Measurements from ENCODE around the gene VPS35. TPM values are rescaled to one million over a fixed set of nuclear protein-coding genes. Genes with fewer than 3 reads are reported as not detected.

The VPS35 gene
- total and polyA plus RNA-seq, 2 of the 13 experiments (the other 11 are each of a cell fraction or from before 2014, with no cell fraction given): 30.7 to 136 TPM

- TF ChIP-seq KIAA2018 (CRISPR knock-in tag; IDR thresholded peaks at IDR 0.05; ENCODE audit: borderline replicate concordance): no peak
- TF ChIP-seq ARNT (IDR thresholded peaks at IDR 0.05): no peak
- TF ChIP-seq, protein P1, sequence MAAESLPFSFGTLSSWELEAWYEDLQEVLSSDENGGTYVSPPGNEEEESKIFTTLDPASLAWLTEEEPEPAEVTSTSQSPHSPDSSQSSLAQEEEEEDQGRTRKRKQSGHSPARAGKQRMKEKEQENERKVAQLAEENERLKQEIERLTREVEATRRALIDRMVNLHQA (CRISPR knock-in tag; IDR thresholded peaks at IDR 0.05): no peak
- TF ChIP-seq ZSCAN31 (CRISPR knock-in tag; IDR thresholded peaks at IDR 0.05; ENCODE audit: low read depth): no peak
- TF ChIP-seq RAD51 (IDR thresholded peaks at IDR 0.05; ENCODE audit: borderline replicate concordance): no peak
- no peak for TF ChIP-seq CCDC6 (CRISPR knock-in tag; IDR thresholded peaks at IDR 0.05)
- 0 out of 2 replicates have a peak, but pooled peaks have one; percentile 32 for TF ChIP-seq ZNF572 (CRISPR knock-in tag; IDR thresholded peaks at IDR 0.05)
- 0 out of 2 replicates have a peak, but pooled peaks have one; percentile 23 for TF ChIP-seq UBTF (CRISPR knock-in tag; IDR thresholded peaks at IDR 0.05)
- no peak for TF ChIP-seq CBX2 (IDR thresholded peaks at IDR 0.05; ENCODE audit: low read depth, low read length)
- no peak for TF ChIP-seq CBX2 (CRISPR knock-in tag; IDR thresholded peaks at IDR 0.05; ENCODE audit: low read depth)
- no peak for TF ChIP-seq ZNF614 (CRISPR knock-in tag; IDR thresholded peaks at IDR 0.05; ENCODE audit: borderline replicate concordance)
- 0 out of 2 replicates have a peak, but pooled peaks have one; percentile 9 for TF ChIP-seq ARID5B (CRISPR knock-in tag; IDR thresholded peaks at IDR 0.05)
- TF ChIP-seq ZNF234 (CRISPR knock-in tag; conservative IDR thresholded peaks at IDR 0.05): no peak
These were observed 22.4 kb upstream of the VPS35 start (continued) for GRCh38 chr16:46711106-46712058.
